ENCODE measurements around the gene LARGE2.
"Not testable (repeated sequence)": the region's sequence is repeated elsewhere in the genome, so short reads cannot be mapped to it uniquely, and the experiment has no call there.

Gene LARGE2

DNA sequence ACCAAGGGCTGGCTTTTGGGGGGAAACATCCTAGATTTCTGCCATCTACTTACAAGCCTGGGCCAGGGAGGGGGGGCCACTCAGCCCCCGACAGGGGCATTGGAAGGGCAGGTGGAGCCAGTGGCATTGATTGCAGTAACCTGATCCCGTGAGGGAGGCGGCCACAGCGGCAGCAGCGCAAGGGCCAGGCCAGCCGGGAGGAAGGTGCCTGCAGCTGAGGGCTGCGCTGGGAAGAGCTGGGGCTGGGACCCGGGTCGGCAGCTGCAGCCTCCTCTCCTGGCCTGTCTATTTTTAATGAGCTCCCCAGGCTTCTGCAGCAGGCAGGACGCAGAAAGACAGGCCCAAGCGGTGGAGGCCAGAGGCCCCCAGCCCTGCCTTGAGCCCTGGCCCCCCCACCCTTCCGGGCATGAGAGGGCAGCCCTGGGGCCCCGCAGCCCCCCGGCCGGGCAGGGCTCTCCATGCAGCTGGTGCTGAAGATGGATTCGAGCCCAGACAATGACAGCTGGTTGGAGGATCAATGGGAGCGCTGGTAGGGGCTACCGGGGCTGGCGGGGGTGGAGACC is 26.0 kb upstream of the LARGE2 start:
- DNase-seq, result no peak

GRCh38 chr11:45897556-45897955 is 24.9 kb upstream of the LARGE2 start:
- DNase-seq, result no peak

DNA sequence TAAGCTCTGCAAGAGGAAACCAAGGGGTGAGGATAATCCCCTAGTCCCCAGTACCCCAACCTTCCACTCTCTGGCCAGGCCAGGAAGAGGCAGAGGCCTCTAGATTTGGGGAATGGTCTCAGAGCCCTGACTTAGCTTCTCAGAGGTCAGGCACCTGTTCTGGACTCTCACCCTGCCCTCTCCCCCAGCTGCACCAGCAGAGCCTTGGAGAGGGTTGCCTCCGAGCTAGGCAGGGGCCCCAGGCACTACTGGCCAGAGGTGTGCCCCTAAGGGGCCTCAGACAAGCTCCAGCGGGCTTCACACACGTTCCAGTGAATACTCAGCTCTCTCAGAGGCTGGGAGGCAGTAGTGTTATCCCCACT is 23.4 kb upstream of the LARGE2 start:
- DNase-seq, result no peak

DNA sequence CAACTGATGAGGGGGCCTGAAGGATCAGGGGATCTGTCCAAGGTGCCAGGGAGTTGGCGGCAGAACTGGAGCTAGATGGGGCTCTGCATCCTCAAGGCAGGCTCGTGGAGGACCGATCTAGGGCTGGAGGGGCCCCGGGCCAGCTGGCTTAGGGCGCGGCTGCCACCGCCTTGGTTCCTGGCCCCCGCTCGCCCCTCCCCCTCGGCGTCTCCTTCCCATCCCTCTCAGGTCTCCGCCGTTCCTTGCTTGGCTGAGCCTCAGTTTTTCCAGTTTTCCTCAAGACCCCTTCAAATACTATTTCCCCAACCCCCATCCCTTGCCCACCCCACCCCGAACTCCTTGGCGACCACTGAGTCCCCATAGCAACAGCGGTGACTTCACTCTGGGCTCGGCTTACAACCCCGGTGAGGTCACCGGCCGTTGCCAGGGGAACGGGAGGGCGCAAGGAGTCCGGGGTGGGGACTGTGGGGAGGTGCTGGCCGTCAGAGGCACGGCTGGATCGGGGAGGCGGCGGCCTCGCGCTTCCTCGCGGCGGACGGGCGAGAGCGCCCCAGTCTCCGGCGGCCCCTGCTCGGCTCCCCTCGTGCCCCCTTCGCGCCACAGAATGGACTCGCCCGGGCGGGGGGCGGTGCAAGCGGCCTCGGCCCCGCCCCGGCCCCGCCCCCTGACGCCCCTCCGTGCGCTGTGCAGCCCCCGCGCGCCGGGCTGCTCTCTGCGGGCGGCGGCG is 22.8 kb upstream of the LARGE2 start:
- DNase-seq, result no peak

- DNase-seq, result not testable (repeated sequence)
Measured at GRCh38 chr11:45900175-45900800, 22.2 kb upstream of the LARGE2 start.

GRCh38 chr11:45900916-45901617 is 21.4 kb upstream of the LARGE2 start:
- no peak for DNase-seq

GRCh38 chr11:45901626-45902025 is 20.8 kb upstream of the LARGE2 start:
- DNase-seq, result no peak

- DNase-seq, result no peak
Measured at GRCh38 chr11:45902452-45903380, 19.7 kb upstream of the LARGE2 start.

GRCh38 chr11:45904309-45904915 is 18.0 kb upstream of the LARGE2 start:
- no peak for DNase-seq

DNA sequence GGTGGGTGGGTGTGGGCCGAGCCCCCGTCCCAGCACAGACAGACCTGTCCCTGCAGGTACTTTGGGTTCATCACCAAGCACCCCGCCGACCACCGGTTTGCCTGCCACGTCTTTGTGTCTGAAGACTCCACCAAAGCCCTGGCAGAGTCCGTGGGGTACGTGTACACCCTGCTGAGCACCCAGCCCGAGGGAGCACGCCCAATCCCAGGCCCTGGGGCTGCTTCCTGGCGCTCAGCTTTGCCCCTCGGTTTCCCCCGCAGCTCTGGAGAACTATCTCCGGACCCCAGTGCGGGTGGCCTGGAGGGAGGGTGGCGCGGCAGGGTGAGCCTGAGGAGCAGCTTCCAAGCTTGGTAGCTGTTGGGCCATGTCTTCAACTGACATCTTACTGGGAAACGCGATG is 17.4 kb upstream of the LARGE2 start:
- DNase-seq, result no peak

GRCh38 chr11:45905576-45905975 is 16.9 kb upstream of the LARGE2 start:
- DNase-seq, result not testable (repeated sequence)

- no peak for DNase-seq
Measured at GRCh38 chr11:45906096-45906682, 16.3 kb upstream of the LARGE2 start.

DNA sequence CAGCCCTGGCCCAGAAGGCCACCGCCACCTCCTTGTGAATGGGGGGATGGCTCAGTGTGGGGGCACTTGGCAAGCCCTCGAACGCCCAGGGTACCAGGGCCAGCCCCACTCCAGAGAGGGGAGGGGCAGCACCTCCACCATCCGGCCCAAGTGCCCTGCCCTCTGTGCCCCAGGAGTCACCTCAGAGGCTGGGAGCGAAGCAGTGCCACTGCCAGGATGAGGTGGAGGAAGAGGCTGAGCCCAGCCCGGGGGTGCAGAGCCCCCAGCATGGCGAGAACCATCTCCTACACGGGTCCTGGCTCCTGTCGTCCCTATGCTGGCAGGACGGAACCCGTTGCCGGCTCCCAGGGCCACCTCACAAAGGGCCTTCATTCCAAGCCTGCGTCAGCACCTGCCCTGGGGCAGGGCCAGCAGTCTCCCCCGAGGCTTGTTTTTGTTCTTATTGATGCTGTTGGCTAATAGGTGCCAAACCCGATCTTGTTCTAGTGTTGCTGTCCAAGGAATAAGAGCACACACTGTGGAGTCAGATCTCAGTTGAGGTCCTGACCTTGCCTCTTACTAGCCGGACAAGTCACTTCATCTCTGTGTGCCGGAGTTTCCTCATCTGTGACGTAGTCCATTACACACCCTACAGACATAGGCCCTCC is 15.4 kb upstream of the LARGE2 start, which contains the start of gene FREY1:
FREY1 (minus strand) TSS at position 307 of the 647 bp plus-strand sequence; CDS start at position 281, 26 bp downstream.
- no peak for DNase-seq

- no peak for DNase-seq
Measured at GRCh38 chr11:45907911-45908370, 14.5 kb upstream of the LARGE2 start.

DNA sequence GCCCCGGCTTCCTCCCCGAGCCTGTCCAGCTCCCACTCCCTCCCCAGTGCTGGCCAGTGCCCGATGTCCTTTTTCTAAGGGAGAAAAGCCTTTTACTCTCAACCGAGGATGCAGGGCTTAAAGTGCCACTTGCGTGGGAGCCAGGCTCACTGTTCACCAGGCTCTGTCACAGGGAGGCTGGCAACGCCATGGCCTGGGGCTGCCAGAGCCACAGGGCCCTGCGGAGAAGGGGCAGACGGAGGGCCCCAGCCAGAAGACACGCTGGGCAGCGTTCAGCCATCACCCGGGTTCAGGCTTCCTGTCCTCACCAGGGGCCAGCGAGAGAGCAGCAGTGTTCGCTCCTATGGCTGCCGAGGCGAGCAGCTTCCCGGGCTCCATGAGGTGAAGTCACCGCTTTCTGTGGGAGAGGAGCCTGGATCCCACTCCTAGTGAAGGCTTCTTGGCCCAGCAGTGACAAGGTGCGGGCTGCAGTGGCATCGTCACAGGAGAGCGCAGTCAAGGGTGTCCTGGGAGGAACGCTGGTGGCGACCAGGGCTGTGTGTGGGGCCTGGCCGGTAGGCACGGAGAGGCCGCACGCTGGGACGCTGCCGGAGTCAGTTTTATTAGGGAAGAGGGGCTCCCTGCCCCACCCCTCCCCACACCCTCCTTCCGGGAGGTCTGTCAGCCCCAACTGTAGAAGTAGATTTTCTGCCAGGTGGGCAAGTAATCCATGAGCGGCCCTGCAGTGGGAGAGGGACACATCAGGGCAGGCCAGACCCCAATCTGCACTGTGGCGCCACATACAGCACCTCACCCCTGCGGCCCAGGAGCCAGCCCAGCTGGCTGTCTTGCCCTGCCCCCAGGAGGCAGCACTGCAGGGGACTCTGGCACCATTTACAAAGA is 12.6 kb upstream of the LARGE2 start:
- DNase-seq, result no peak

GRCh38 chr11:45910623-45911022 is 11.8 kb upstream of the LARGE2 start:
- DNase-seq, result no peak

- no peak for DNase-seq
Measured at GRCh38 chr11:45913514-45913913, 8.9 kb upstream of the LARGE2 start.

GRCh38 chr11:45913942-45914635 is 8.4 kb upstream of the LARGE2 start:
- DNase-seq, result no peak

- DNase-seq, result no peak
Measured at GRCh38 chr11:45915446-45915845, 7.0 kb upstream of the LARGE2 start.

GRCh38 chr11:45917286-45917622 is 5.2 kb upstream of the LARGE2 start:
- DNase-seq, result no peak
